HG03378 (cell line): ENCODE measurements around the gene PCSK7.
"Not testable (repeated sequence)": the region's sequence is repeated elsewhere in the genome, so short reads cannot be mapped to it uniquely, and the experiment has no call there.

ENCODE experiments used
- ATAC-seq: cut with Tn5 transposase; IDR thresholded peaks from one replicate; pipeline ENCODE4 v1.9.1; 2021; ENCODE audit warnings: mild to moderate bottlenecking, moderate library complexity; ENCODE audit not compliant: unreplicated experiment

Gene PCSK7

GRCh38 chr11:117231842-117232091, at the start of gene PCSK7:
PCSK7 (minus strand) TSS chr11:117232073; CDS start chr11:117229844, 2,229 bp downstream.
- no peak for ATAC-seq

GRCh38 chr11:117281159-117281558, 49.3 kb upstream of the PCSK7 start:
- ATAC-seq, result no peak

DNA sequence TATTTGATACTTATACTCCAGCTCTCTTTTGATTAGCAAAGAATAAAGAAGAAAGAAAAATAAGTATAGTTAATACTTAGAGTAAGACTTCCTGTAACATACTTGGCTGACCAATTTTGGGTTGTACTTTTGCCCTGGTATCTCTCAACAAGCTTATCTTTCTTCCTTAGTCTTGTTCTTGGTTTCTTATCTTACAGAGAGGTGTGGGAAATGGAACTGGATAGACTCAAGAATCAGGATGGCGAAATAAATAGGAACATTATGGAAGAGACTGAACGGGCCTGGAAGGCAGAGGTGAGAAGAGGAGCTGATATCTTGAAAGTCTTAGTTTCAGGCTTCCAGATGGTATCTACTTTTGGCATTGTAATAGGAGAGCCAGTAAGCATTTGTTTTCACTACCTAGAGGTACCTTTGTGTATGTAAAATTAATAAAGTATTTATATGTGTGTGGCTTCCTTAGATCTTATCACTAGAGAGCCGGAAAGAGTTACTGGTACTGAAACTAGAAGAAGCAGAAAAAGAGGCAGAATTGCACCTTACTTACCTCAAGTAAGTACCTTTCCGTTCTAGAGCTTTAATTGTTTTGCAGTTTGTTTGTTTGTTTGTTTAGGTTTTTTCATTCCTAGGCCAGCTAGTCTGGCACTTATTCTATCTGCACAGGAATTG, 48.0 kb upstream of the PCSK7 start:
- no peak for ATAC-seq

DNA sequence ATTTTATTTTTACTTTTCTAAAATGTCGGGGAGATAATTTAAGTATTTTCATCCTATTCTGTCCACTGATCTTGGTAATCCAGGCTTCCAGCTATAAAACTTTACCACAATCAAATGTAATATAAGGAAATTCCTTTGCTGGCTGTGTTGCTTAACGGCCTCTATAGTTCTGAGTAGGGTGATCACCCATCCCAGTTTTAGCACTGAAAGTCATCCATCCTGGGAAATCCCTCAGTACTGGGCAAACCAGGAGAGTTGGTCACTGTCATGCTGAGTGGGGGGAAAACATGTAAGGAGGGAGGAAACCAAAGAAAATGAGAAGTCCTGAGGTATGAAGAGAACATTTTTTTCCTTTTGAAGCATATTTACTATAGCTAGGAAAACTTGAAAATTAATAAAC, 46.5 kb upstream of the PCSK7 start:
- ATAC-seq, result no peak

- ATAC-seq, result no peak
Measured at GRCh38 chr11:117273550-117274289, 41.8 kb upstream of the PCSK7 start.

DNA sequence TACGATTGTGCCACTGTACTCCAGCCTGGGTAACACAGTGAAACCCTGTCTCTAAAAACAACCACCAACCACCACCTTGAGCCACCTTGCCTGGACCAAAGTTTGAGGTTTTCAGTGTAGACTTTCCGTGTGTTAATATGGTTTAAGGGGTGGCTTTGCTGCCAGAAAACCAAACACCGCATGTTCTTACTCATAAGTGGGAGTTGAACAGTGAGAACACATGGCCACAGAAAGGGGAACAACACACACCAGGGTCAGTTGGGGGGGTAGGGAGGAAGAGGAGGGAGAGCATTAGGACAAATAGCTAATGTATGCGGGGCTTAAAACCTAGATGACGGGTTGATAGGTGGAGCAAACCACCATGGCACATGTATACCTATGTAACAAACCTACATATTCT, 40.3 kb upstream of the PCSK7 start:
- ATAC-seq, result not testable (repeated sequence)

DNA sequence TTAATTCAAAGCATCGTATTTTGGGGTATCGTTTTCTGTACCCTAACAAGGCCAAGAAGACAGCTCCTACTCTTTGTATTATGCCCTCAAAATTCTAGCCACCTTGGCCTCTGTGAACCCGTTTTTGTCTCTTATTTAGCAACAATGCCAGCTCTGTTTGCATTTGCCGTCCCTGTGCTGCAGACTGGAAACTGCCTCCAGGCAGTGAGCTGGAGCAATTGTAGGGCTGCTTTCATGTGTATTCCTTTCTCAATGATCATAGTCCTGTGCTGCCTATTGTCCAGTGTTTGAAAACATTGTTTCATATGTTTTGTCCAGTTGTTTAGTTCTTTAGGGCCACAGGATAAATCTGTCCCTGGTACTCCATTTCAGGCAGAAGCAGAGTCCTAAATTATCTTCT, 39.3 kb upstream of the PCSK7 start:
- no peak for ATAC-seq

DNA sequence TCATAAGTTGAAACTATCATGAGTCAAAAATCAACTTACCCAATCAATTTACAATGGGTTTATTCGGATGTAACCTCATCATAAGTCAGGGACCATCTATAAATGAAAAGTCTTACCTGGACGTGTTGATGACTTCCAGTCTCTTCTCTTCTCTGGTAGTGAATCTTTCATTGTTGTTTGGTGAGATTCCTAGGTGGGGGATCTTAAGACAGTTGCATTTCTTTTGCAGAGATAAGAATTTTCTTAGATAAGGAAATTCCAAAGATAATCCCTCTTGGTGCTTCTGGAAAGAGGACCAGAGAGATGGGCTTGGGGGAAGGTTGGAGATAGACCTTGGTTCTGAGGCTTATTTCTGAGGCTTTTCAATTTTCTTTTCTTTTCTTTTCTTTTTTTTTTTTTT, 38.0 kb upstream of the PCSK7 start:
- ATAC-seq, result no peak

GRCh38 chr11:117265745-117266144, 33.9 kb upstream of the PCSK7 start:
- ATAC-seq, result no peak

GRCh38 chr11:117264624-117265323, 32.9 kb upstream of the PCSK7 start:
- not testable (repeated sequence) for ATAC-seq

- ATAC-seq, result no peak
Measured at GRCh38 chr11:117259417-117259816, 27.5 kb upstream of the PCSK7 start.

DNA sequence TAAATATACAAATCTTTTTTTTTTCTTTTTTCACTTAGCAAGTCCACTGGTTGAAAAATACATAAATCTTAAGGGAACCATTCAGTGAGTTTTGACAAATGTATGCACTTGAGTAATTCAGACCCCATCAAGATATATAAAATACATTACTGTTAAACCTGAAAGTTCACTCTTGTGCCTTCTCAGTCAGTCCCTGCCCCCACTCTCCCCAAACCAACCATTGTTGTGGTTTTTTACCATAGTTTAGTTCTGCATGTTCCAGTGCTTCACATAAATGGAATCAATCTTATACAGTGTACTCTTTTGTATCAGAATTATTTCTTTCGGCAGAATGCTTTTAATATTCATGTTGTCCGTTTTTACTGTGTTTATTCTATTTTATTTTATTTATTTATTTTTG, 26.7 kb upstream of the PCSK7 start:
- ATAC-seq, result no peak

DNA sequence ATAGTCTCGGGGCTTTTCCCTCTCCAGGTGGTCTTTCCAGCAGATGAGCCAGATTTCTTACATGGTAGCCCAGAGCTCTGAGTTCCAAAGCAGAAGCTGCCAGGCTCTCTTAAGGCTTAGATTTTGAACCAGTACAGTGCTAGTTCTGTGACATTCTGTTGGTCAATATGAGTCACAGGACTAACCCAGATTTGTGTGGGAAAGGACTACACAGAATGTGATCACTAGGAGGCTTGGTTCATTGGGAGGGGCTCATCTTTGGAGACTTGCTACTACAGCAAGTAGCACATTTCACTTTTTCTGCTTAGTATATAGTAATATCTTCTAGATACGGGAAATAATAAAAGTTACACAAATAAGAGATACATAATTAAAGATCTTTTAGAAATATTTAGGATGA, 24.7 kb upstream of the PCSK7 start:
- ATAC-seq, result no peak

DNA sequence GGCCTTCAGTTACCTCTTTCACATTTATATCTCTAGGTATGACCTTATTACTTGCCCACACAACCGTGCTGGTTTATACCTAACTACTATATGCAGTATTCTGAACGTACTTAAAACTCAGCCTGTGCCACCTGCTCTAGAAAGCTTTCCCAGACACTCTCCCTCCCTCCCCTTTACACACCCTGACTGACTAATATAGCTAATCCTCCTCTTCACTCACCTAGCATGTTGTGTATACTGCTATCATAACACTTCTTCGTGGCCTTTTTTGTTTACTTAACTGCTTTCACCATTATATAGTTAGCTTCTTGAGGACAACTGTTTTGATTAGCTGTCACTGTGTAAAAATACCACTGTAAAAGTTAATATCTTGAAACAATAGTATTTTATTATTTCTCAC, 24.1 kb upstream of the PCSK7 start:
- ATAC-seq, result no peak

- no peak for ATAC-seq
Measured at GRCh38 chr11:117251506-117251905, 19.6 kb upstream of the PCSK7 start.

DNA sequence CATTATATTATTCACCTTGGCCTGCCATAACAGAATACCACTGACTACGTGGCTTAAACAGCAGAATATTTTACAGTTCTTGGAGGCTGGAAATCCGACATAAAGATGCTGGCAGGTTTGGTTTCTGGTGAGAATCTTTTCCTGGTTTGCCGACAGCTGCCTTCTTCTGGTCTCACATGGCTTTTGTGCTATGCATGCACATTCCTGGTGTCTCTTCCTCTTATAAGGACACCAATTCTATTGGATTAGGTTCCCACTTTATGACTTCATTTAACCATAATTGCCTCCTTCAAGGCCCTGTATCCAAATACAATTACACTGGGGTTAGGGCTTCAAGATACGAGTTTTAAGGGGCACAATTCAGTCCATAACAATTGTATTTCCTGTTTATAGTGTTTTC, 17.7 kb upstream of the PCSK7 start:
- ATAC-seq, result no peak

GRCh38 chr11:117248341-117248740, 16.5 kb upstream of the PCSK7 start:
- ATAC-seq, result no peak

DNA sequence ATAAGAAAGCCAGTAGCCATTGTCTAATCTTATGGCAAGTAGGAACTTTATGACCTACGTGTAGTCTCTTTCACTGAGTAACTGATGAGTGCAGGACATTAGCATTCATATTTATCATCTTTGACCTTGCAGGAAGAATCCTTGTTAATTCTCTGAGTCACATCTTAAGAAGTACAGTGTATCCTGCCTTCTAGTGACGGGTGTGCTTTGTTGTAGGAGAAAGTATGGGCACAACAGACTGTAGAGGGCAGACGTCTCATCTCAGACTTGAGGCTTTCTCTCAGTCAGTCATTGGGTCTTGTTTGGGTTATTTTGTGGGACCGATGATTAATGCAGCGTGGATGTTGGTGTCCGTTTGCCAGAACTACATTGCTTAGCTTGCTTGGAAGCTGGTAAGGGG, 7.4 kb upstream of the PCSK7 start:
- ATAC-seq, result no peak

DNA sequence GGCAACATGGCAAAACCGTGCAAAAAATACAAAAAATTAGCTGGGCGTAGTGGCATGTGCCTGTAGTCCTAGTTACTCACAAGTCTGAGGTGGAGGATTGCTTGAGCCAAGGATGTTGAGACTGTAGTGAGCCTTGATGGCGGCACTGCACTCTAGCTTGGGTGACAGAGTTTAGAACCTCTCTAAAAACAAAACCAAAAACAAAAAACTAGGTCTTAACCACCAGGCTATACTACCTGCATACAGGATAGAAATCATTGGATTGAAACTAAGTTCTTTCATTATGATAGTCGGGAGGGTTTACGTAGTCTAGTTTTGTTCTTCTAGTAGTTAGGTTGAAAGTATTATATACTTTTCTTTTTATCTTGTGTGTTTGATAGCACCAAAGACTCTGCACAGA, 6.3 kb upstream of the PCSK7 start:
- ATAC-seq, result no peak

DNA sequence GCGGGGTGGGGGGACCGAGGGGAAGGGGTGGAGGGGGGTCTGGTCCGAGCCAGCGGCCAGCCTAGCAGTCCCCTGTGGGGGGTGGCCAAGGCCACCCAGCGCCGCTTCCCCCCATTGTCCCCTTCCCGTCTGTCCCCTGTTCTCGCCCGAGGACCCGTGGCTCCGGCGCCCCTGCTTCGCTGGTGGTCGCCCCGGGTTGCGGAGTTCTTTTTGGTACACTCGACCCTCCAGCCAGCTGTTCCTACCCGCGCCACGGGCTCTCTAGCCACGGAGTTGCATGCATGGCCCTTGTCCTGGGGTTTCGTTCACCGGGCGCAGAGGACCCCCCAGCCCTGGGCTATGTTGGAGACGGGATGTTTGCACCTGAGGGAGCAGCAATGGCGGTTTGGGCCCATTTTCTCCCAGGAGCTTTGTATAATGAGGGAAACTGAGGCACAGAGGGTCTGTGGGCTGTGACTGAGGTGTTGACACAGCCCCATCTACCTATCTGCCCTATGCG, 1.1 kb upstream of the PCSK7 start:
- no peak for ATAC-seq

DNA sequence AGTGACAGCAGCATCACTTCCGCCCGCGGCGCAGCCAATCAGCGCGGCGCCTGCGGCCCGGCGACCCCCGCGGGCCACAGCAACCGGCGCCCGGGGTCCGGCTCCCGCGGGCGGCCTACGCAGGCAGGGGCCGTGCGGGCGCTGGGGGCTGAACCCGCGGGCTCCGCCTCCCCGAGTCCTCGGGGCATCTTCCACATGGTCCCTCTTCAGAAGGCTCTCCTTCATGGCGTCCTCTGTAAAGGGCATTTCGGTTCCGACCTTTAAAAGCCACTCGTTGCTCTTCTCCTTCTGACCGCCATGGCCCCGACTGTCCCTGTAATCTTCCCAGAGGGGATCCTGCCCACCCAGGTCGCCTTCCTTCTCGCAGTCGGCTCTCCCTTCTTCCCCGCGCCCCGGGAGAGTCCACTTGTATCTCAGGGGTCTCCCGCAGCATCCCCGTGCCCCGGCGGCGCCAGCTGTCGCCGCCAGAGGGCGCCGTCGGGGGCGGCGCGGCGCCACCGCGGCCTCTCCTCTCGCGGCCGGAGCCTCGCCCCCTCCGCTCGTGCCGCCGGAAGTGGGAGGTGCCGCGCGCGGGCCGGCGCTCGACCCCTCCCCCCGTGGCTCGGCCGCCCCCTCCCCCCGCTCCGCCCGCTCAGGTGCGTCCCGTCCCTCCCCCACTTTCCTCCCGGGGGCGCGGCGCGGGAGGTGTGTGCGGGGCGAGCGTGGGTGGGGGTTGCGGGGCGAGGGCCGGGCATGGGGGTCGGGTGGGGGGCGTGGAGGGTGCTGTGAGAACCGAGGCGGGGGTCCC, 412 bp upstream of the PCSK7 start, which contains the start of gene RNF214:
RNF214 (plus strand) TSS at position 580 of the 787 bp plus-strand sequence. CDS start 1,602 bp downstream, outside the sequence.
- peak; percentile 36 for ATAC-seq
